DOHH2 (cell line): ENCODE data around the gene PLGLB1.
"Not testable (repeated sequence)": the region's sequence is repeated elsewhere in the genome, so short reads cannot be mapped to it uniquely, and the experiment has no call there.

Experiments
- CTCF ChIP-seq: fragments of 200-600 bp; sonication (generic); IDR thresholded peaks from one replicate; pipeline ENCODE4 v1.5.1; 2014; ENCODE audit warnings: antibody characterized with exemption, mild to moderate bottlenecking, low read depth, low read length; ENCODE audit not compliant: poor library complexity, severe bottlenecking
- EZH2phosphoT487 ChIP-seq: fragments of 200-600 bp; sonication (generic); IDR thresholded peaks from 2 replicates; pipeline ENCODE4 v1.6.1; 2017; ENCODE audit warnings: borderline replicate concordance, mild to moderate bottlenecking, antibody characterized with exemption, low read length, moderate library complexity, mixed read lengths

GRCh38 chr2:87021043-87021442, 601 bp downstream of the PLGLB1 start:
- not testable (repeated sequence) for TF ChIP-seq CTCF, EZH2phosphoT487
